NB4 (cell line): ENCODE data around the gene SLC2A3.
"Not testable (repeated sequence)": the region's sequence is repeated elsewhere in the genome, so short reads cannot be mapped to it uniquely, and the experiment has no call there.

Source experiments
- MYC ChIP-seq: IDR thresholded peaks from 2 replicates; pipeline ENCODE4 v1.6.1; 2011; ENCODE audit warnings: low read depth, low read length
- TF ChIP-seq, protein P1 (sequence below): IDR thresholded peaks from one replicate; pipeline ENCODE4 v1.5.1; 2012; ENCODE audit warnings: low read depth, low read length

- TF ChIP-seq, protein P1, sequence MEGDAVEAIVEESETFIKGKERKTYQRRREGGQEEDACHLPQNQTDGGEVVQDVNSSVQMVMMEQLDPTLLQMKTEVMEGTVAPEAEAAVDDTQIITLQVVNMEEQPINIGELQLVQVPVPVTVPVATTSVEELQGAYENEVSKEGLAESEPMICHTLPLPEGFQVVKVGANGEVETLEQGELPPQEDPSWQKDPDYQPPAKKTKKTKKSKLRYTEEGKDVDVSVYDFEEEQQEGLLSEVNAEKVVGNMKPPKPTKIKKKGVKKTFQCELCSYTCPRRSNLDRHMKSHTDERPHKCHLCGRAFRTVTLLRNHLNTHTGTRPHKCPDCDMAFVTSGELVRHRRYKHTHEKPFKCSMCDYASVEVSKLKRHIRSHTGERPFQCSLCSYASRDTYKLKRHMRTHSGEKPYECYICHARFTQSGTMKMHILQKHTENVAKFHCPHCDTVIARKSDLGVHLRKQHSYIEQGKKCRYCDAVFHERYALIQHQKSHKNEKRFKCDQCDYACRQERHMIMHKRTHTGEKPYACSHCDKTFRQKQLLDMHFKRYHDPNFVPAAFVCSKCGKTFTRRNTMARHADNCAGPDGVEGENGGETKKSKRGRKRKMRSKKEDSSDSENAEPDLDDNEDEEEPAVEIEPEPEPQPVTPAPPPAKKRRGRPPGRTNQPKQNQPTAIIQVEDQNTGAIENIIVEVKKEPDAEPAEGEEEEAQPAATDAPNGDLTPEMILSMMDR, result not testable (repeated sequence)
- not testable (repeated sequence) for TF ChIP-seq MYC
These were observed 54.8 kb downstream of the SLC2A3 start for GRCh38 chr12:7880952-7881735.
